NT2/D1 (cell line): Measurements from ENCODE around the gene B9D1.

Experiments used
- DNase-seq: peaks from one replicate; pipeline ENCODE4 v3.0.0-alpha.2; 2011; ENCODE audit warnings: low read depth, low spot score
- H3K27me3 ChIP-seq: 2 replicates; pipeline ENCODE4 v1.6.0; 2011; ENCODE audit warnings: mild to moderate bottlenecking; ENCODE audit not compliant: insufficient read length, insufficient read depth
- H3K36me3 ChIP-seq: 2 replicates; pipeline ENCODE4 v1.6.1; 2011; ENCODE audit warnings: mild to moderate bottlenecking, low read length, mixed read lengths; ENCODE audit not compliant: insufficient read depth, insufficient read length
- H3K4me1 ChIP-seq: 2 replicates; pipeline ENCODE4 v1.5.1; 2011; ENCODE audit not compliant: insufficient read depth, insufficient read length
- H3K4me3 ChIP-seq: 2 replicates; pipeline ENCODE4 v1.5.1; 2011; ENCODE audit warnings: low read depth; ENCODE audit not compliant: insufficient read length
- H3K9ac ChIP-seq: 2 replicates; pipeline ENCODE4 v1.6.0; 2011; ENCODE audit warnings: low read depth; ENCODE audit not compliant: insufficient read length
- H3K9me3 ChIP-seq: 2 replicates; pipeline ENCODE4 v1.5.1; 2011; ENCODE audit warnings: mild to moderate bottlenecking, low read length; ENCODE audit not compliant: insufficient read depth
- SUZ12 ChIP-seq: IDR thresholded peaks from 2 replicates; pipeline ENCODE4 v1.6.1; 2011; ENCODE audit not compliant: insufficient read length, insufficient read depth; ENCODE audit errors: extremely low read depth
- YY1 ChIP-seq: IDR thresholded peaks from 2 replicates; pipeline ENCODE4 v1.6.1; 2011; ENCODE audit not compliant: insufficient read length, insufficient read depth
- ZNF274 ChIP-seq: IDR thresholded peaks from 2 replicates; pipeline ENCODE4 v1.6.1; 2011; ENCODE audit warnings: mild to moderate bottlenecking, low read depth, low read length

Gene B9D1

GRCh38 chr17:19399750-19400450 lies 37.4 kb upstream of the B9D1 start:
- no peaks in the 10 kb centered on the region for H3K36me3 ChIP-seq
- no peak overlapping the region for H3K9ac ChIP-seq
- H3K27me3 ChIP-seq, result no peaks in the 10 kb centered on the region
- no peak for DNase-seq
- H3K9me3 ChIP-seq, result no peaks in the 10 kb centered on the region
- peaks cover 6% of the 10 kb centered on the region for H3K4me1 ChIP-seq
- no peak for TF ChIP-seq SUZ12
- TF ChIP-seq ZNF274, result no peak
- TF ChIP-seq YY1, result no peak
- H3K4me3 ChIP-seq, result no peak overlapping the region

GRCh38 chr17:19398301-19399181 lies 36.0 kb upstream of the B9D1 start:
- no peak overlapping the region for H3K4me3 ChIP-seq
- peaks cover 6% of the 10 kb centered on the region for H3K4me1 ChIP-seq
- no peaks in the 10 kb centered on the region for H3K27me3 ChIP-seq
- TF ChIP-seq SUZ12, result no peak
- TF ChIP-seq YY1, result no peak
- no peak for TF ChIP-seq ZNF274
- no peaks in the 10 kb centered on the region for H3K9me3 ChIP-seq
- DNase-seq, result no peak
- H3K9ac ChIP-seq, result no peak overlapping the region
- H3K36me3 ChIP-seq, result no peaks in the 10 kb centered on the region

GRCh38 chr17:19397556-19398041 lies 35.1 kb upstream of the B9D1 start:
- Histone ChIP-seq H3K9me3 (no peaks in the 10 kb centered on the region), H3K9ac (no peak overlapping the region), H3K4me3 (no peak overlapping the region), H3K36me3 (no peaks in the 10 kb centered on the region), H3K27me3 (no peaks in the 10 kb centered on the region), H3K4me1 (peaks cover 6% of the 10 kb centered on the region)
- DNase-seq, result no peak
- TF ChIP-seq YY1 (no peak), ZNF274 (no peak), SUZ12 (no peak)

- Histone ChIP-seq H3K27me3 (no peaks in the 10 kb centered on the region), H3K36me3 (no peaks in the 10 kb centered on the region), H3K9ac (no peak overlapping the region), H3K4me3 (no peak overlapping the region), H3K4me1 (peaks cover 10% of the 10 kb centered on the region), H3K9me3 (no peaks in the 10 kb centered on the region)
- TF ChIP-seq SUZ12, result no peak
- no peak for TF ChIP-seq ZNF274
- no peak for TF ChIP-seq YY1
- DNase-seq, result no peak
Observed at GRCh38 chr17:19392303-19392702, 29.8 kb upstream of the B9D1 start.

GRCh38 chr17:19391432-19391831 lies 28.9 kb upstream of the B9D1 start:
- Histone ChIP-seq H3K4me1 (peaks cover 13% of the 10 kb centered on the region), H3K27me3 (no peaks in the 10 kb centered on the region), H3K9ac (no peak overlapping the region), H3K4me3 (no peak overlapping the region), H3K9me3 (no peaks in the 10 kb centered on the region), H3K36me3 (no peaks in the 10 kb centered on the region)
- no peak for DNase-seq
- TF ChIP-seq ZNF274 (no peak), YY1 (no peak), SUZ12 (no peak)

GRCh38 chr17:19390951-19391350 lies 28.4 kb upstream of the B9D1 start:
- TF ChIP-seq YY1, result no peak
- TF ChIP-seq ZNF274, result no peak
- no peak for TF ChIP-seq SUZ12
- peaks cover 17% of the 10 kb centered on the region for H3K4me1 ChIP-seq
- no peak for DNase-seq
- H3K9me3 ChIP-seq, result no peaks in the 10 kb centered on the region
- H3K36me3 ChIP-seq, result peaks cover 4% of the 10 kb centered on the region
- H3K27me3 ChIP-seq, result no peaks in the 10 kb centered on the region
- no peak overlapping the region for H3K9ac ChIP-seq
- no peak overlapping the region for H3K4me3 ChIP-seq
